GM12872 (cell line): ENCODE measurements around the gene HYAL2.

ENCODE experiments used
- CTCF ChIP-seq: IDR thresholded peaks from 3 replicates; pipeline ENCODE4 v1.5.1; 2011; ENCODE audit warnings: low read depth, mild to moderate bottlenecking, low read length, moderate library complexity; ENCODE audit not compliant: insufficient read depth

HYAL2 gene

GRCh38 chr3:50294089-50294488, 28.5 kb downstream of the HYAL2 start:
- TF ChIP-seq CTCF, result no peak

DNA sequence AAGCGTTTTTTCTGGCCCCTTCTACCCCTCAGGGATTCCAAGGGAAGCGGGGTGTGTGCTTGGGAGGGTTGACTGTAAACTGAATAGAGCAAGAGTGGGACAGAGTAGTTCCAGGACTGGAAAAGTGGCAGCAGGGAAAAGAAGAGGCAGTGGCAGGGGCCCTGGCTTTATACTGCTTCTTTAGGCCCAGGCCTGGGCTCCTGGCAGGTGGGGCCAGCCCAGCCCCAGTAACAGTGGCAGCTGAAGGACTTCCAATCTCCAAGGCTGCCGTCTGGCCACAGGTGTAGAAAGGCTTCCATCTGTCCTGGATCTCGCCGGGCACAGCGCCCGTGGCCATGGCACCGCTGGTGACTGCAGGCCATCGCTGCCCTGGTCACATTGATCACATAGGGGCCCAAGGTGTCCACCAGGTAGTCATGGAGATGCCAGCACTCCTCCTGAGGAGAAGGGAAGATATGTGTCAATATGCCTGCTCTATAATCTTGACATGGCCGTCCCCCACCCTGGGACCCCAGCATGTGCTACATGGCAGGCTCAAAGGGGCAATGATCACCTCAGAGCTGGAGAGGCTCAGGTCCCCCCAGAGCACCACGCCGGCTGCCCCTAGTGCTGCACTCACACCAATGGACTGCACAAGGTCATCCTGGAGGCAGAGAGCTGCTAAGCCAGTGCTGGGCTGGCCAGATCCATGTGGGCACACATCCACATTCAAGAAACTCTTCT, 29.3 kb downstream of the HYAL2 start:
- TF ChIP-seq CTCF, result no peak

DNA sequence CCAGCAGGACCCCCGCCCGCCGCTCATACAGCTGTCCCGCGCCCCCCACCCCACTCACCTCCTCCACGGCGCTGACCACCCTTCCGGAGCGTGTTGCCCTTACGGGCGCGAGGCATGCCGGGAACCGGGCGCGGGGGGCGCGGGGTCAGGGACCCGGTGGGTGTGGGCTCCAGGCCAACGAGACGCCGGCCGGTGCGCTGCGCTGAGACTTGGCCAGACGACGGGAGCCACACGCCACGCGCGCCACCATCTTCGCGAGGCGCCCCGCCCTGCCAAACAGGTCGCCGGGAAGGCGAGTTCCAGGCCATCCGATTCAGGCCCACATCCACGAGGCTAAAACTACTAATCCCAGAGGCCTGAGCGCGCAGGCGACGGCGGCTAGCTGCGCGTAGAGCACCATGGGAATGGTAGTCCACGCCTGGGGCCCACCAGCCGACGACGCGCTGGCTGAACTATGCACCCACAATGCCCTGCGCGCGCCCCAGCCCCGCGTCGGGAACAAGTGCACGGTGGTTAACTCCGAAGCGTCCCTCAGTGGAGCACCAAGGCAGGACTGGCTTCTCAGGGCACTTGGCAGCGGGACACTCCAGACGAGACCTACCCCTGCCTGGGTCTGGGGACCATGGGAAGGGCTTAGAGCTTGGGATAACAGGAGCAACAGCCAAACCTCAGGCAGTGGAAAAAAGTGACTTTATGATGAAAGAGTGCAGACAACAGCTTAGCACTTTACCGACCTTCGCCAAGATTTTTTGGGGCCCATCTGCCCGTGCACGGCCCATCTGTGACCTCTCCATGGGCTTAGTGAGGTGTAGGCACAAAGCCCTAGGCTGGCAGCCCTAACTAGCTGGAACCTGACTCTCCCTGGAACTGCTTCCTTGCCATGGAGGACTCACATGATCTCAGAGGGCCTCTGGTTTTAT, 30.1 kb downstream of the HYAL2 start, which contains the start of gene IFRD2:
IFRD2 (minus strand) TSS at position 271 of the 920 bp plus-strand sequence; CDS start at position 116, 155 bp downstream.
- TF ChIP-seq CTCF, result no peak

DNA sequence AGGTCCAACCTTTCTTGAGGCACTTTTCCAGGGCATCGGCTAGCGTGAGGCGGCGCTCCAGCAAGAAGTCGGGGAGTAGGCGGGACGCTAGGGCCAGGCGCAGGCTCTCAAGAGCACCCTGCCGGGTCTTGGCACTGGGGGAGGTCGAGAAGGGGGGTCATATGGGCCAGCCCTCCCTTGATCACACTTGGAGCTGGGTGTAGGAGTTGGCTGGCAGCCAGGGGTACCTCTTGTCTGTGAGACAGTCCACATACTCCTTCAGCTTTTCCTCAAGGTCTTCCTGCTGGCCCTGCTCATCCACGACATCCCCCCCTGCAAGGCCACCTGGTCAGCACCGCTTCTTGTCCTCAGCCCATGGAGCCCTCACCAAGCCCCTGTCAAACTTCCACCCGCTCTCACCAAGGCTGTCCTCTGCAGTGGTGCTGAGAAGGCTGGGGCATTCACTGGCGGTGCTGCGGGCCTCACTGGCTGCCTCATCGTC, 32.3 kb downstream of the HYAL2 start:
- TF ChIP-seq CTCF, result no peak

DNA sequence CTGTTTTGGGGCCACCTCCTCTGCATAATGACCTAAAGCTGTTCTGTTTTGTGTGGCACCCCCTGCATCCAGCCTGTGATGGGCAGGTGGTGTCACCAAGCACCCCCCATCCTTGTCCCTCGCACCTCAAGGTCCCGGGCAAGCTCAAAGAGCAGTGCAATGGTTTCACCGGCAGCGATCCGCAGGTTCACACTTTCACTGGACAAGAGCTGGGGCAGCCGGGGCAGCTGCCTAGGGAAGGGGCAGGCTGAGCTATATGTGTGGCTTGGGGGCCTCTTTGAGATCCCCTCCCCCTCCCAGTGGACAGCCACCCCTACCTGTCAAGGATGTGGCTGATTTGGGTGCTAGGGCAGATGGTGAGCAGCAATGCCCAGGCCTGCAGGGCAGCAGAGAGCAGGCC, 33.4 kb downstream of the HYAL2 start:
- TF ChIP-seq CTCF, result no peak

DNA sequence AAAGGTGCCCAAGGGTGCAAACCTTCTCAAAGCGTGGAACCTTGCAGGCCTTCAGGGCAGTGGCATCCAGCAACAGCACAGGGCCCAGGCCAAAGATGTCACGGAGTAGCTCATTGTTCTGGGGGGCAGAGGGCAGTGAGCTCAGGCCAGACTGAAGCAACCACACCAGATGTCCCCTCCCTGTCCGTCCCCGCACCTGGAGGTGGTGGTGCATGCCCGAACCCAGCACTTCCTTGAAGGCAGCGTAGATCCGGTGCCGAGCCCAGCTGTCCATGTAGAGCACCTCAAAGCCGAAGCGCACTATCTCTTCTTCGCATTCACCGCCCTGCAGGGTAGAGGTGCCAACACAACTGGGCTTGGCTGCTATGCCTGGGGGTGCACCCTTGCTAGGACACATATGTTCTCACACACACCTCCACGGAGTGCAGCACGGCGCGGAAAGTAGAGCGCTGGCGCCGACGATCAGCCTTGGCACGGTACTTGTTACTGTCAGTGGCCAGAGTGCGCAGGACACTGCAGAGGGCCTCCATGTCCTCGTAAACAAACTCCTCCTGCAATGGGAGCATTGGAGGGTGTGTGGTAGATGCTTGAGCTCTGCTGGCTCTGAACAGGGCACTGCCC, 34.0 kb downstream of the HYAL2 start:
- TF ChIP-seq CTCF, result no peak

GRCh38 chr3:50287262-50287661, 35.3 kb downstream of the HYAL2 start:
- no peak for TF ChIP-seq CTCF
